Measurements from ENCODE around the gene CDK17.

GRCh38 chr12:96343347-96343954, 56.8 kb downstream of the CDK17 start:
- no peak for TF ChIP-seq EZH2 (IDR thresholded peaks at IDR 0.05; ENCODE audit: insufficient read depth, poor library complexity, severe bottlenecking)
- no peak for TF ChIP-seq EZH2phosphoT487 (IDR thresholded peaks at IDR 0.05; ENCODE audit: insufficient read depth, low read depth)
